ENCODE results near the gene NUP210.
A peak's percentile ranks its signal among the peaks of the same experiment; 100 is the strongest.

The NUP210 gene

DNA sequence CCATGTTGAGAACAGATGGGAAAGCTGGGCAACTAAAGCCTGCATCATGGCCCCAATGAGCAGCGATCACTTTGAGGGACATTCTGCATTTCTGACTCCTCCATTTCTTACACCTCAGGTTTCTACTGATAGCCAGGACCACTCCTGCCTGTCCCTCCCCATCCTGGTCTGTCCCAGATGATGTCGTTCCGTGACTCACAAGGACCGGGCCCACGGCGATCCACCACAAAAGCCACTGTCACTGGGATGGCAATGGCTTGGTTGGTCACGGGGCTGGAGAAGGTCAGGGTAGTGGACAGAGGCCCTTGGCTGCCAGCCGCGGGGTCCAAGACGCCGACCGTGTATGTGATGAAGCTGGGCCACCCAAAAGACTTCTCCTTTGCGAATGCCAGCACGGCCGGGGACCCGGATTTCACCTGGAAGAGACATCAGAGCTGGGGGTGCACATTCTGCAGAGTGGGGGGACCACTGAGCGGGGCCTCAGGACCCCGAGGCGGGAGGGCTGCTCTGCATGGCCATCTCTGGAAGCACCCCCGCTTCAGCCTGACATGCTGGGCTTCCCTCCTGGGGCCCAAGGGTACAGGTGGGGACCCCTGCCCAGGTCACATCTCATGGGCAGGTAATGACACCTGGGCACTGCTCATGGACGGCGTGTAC lies 100.4 kb downstream of the NUP210 start:
- DNase-seq (no peak), ATAC-seq (no peak)

DNA sequence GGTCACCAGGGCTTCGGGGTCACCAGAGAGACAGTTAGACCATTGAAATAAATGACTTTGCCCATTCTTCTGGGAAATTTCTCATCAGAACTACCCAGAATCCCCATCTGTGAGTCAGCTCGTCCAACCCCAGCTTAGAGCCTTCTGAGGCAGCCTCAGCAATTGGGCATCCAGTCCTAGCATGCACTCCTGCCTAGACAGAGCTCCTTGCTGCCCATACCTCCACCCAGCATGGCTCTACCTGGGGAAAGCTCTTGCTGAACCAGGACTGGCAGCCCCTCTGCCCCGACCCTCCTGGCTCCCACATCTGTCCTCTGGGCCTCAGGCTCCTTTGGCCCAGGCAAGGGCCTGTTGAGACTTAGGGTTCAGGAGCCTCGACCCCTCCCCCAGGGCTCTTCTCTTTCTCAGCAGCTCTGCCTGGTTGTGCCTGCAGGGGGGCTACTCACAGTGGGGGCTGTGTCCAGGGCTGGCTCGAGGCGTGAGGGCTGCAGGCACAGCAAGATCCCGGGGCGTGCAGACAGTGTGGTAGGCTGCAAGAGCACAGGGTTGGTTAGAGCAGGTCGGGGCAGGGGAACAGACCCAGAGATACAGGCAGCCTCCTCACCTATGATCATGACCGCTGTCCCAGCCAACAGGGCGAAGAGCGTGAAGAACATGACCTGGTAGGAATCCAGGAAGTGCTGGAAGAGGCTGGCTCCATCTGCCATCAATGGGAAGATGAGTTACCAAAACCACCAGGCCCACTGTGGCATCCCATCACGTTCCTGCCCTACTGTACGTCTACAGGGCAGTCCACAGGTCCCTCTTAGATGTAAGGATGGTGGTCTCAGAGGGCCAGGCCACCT lies 101.3 kb downstream of the NUP210 start:
- DNase-seq (no peak), ATAC-seq (no peak)

- no peak for DNase-seq
- ATAC-seq = no peak
Measured at GRCh38 chr3:13317596-13318320, 102.4 kb downstream of the NUP210 start.

GRCh38 chr3:13316603-13317002 lies 103.5 kb downstream of the NUP210 start:
- ATAC-seq (no peak), DNase-seq (no peak)

DNA sequence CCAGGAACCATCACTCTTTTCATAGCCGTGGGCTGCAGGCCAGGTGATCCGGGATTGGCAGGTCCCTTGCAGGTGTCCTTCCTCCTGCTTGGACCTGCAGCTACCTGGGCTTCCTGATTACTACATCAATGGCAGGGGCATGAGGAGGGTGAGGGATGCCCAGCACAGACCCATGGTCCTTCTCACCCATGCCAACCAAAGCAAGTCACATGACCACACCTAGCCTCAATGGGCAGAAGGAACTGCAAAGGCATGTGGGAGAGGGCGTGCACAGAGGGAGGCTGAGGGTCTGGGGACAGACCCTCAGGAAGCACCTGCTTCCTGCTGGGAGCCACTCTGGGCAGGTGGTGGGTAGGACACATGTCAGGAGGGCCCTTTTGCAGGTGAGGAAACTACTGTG lies 105.2 kb downstream of the NUP210 start:
- DNase-seq (no peak), ATAC-seq (no peak)

- DNase-seq = no peak
- no peak for ATAC-seq
Measured at GRCh38 chr3:13313813-13314212, 106.3 kb downstream of the NUP210 start.

- ATAC-seq (no peak), DNase-seq (no peak)
Measured at GRCh38 chr3:13309004-13309403, 111.1 kb downstream of the NUP210 start.

DNA sequence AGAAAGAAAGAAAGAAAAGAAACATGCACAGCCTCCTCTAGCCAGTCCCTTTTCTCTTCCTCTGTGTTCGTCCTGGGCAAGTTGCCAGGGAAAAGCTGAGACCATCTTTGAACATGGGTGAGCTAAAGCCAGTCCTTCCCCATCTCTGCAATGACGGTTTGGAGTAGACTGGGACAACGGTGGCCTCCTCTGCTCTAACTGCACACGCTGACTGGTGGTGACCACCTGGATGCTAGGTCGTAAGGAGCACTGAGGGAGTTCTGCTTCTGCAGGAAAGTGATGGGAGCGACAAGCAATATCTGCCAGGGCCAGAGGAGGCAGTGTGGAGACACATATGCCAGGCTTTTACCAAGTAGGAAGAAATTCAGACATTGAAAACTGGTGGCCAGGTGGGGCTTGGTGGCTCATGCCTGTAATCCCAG lies 111.7 kb downstream of the NUP210 start:
- no peak for ATAC-seq

GRCh38 chr3:13307041-13307440 lies 113.1 kb downstream of the NUP210 start:
- no peak for DNase-seq
- ATAC-seq = peak; percentile 19

More for the DNA sequence above, 111.7 kb downstream of the NUP210 start:
- peak; percentile 22 for DNase-seq

- no peak for ATAC-seq
- DNase-seq = no peak
Measured at GRCh38 chr3:13305623-13306022, 114.5 kb downstream of the NUP210 start.

GRCh38 chr3:13303410-13303809 lies 116.7 kb downstream of the NUP210 start:
- DNase-seq (no peak), ATAC-seq (no peak)

GRCh38 chr3:13301286-13301987 lies 118.7 kb downstream of the NUP210 start:
- ATAC-seq = no peak
- DNase-seq = no peak

- no peak for DNase-seq
- no peak for ATAC-seq
Measured at GRCh38 chr3:13300546-13301285, 119.4 kb downstream of the NUP210 start.

DNA sequence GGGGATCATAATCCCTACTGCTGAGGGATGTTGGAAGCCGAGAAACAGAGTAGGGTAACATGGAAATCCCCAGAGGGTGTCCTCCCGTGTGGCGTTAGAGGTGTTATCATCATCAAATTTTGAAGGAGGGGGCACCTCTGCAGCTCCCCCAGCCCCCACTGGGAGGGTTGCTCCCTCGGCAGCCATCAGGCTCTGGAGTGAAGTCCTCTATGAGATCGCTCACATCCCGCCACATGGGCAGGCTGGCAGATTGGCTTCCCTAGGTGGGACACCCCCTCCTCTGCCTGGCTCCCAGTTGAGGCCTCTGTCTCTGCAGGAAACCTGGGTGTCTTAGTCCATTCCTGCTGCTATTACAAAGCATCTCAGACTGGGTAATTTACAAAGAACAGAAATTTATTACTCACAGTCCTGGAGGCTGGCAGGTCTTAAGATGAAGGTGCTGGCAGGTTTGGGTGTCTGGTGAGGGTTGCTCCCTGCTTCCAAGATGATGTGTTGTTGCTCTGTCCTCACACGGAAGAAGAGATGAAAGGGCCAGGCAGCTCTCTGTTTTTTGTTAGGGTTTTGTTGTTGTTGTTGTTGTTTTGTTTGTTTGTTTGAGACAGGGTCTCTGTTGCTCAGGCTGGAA lies 120.5 kb downstream of the NUP210 start:
- no peak for DNase-seq
- ATAC-seq = no peak

GRCh38 chr3:13296662-13297061 lies 123.5 kb downstream of the NUP210 start:
- no peak for DNase-seq
- no peak for ATAC-seq

DNA sequence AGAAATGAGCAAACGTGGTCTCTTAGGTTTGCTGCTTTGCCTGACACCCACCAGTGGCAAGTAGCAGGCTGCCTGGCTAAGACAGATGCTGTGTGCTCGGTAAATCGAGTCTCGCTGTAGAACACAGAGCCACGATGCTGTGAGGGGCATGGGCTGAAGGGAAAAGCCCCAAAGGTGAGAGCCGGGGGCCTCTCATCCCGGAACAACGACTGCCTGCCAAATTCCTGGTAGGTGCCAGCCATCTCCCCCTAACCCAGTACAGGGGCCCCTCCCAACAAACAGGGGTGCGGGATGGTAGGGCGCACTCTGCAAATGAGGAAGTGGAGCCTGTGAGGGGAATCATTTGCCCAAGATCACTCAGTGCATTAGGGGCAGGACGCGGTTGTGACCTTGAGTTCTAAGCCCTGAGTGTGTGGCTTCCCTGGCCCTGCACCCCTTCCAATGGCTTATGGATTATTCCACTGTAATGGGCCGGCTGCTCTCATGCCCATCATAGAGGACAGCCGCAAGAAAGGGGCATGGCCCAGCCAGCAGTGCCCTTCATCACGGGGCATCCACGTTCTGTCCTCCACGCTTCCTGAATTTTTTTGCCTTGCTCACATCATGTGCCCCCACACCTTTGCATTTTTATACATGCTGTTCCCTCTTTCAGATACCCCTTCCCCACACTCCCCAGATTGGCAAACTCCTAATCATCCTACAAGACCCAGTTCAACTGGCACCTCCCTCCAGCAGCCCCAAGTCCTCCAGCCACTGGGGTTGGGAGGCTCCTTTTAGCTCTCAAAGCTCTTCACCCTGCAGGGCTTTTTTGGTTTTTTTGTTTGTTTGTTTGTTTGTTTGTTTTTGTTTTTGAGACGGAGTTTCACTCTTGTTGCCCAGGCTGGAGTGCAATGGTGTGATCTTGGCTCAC lies 125.4 kb downstream of the NUP210 start:
- no peak for ATAC-seq
- DNase-seq = no peak

- DNase-seq = no peak
- no peak for ATAC-seq
Measured at GRCh38 chr3:13292375-13292774, 127.7 kb downstream of the NUP210 start.

DNA sequence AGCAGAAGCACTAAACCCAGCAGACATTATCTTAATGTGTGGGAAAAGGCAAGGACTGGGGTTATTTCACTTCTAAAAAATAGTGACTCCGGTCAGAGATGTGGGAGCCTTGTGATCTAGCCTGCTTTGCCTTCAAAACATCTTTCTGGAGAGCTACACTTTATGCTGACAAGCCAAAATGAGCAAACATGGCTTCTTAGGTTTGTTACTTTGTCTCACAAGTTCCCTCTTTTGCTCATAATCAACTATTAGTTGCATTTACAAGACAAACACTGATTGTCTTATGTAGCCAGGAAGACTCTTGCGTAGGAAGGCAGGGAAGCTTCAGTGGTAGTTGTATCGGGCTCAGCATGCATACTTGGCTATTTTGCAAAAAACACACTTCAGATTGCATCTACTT lies 129.2 kb downstream of the NUP210 start:
- ATAC-seq = no peak
- no peak for DNase-seq

- ATAC-seq (no peak), DNase-seq (no peak)
Measured at GRCh38 chr3:13289771-13290285, 130.3 kb downstream of the NUP210 start.

All from stimulated activated naive CD8-positive, alpha-beta T cell treated with anti-CD3 and anti-CD28 coated beads, Interleukin-15, Interleukin-2, amounts not matched to agents 100 U/mL and 50 U/mL, for 24 hours (primary cell).